C4-2B (cell line): ENCODE data around the gene PPP1R13B.

Experiments used
- H3K27ac ChIP-seq: fragments of 450-650 bp; 2 replicates; pipeline ENCODE4 v1.5.1; 2017
- CTCF ChIP-seq: fragments of 450-650 bp; conservative IDR thresholded peaks from 2 replicates; pipeline ENCODE4 v1.5.1; 2017; ENCODE audit warnings: mild to moderate bottlenecking
- ZFX ChIP-seq: fragments of 450-650 bp; IDR thresholded peaks from 2 replicates; pipeline ENCODE4 v1.6.1; 2017

PPP1R13B gene

GRCh38 chr14:103753774-103754173 lies 93.6 kb downstream of the PPP1R13B start:
- H3K27ac ChIP-seq: peak overlapping the region; percentile 34; the same call in 1 of the 2 replicates
- no peak for TF ChIP-seq ZFX
- TF ChIP-seq CTCF: no peak

- TF ChIP-seq CTCF (no peak), ZFX (no peak)
- H3K27ac ChIP-seq: no peak overlapping the region
These were observed 97.5 kb downstream of the PPP1R13B start for GRCh38 chr14:103749860-103750259.

GRCh38 chr14:103749452-103749851 lies 97.9 kb downstream of the PPP1R13B start:
- no peak overlapping the region for H3K27ac ChIP-seq
- TF ChIP-seq CTCF (no peak), ZFX (no peak)

- TF ChIP-seq CTCF (no peak), ZFX (no peak)
These were observed 98.9 kb downstream of the PPP1R13B start for GRCh38 chr14:103748534-103748857.

GRCh38 chr14:103746701-103747100 lies 100.7 kb downstream of the PPP1R13B start:
- TF ChIP-seq ZFX (no peak), CTCF (no peak)
- H3K27ac ChIP-seq: no peak overlapping the region

More at GRCh38 chr14:103748534-103748857, 98.9 kb downstream of the PPP1R13B start:
- H3K27ac ChIP-seq: no peak overlapping the region

GRCh38 chr14:103745424-103745823 lies 102.0 kb downstream of the PPP1R13B start:
- no peak overlapping the region for H3K27ac ChIP-seq
- no peak for TF ChIP-seq CTCF
- no peak for TF ChIP-seq ZFX

GRCh38 chr14:103744621-103745395 lies 102.6 kb downstream of the PPP1R13B start:
- no peak overlapping the region for H3K27ac ChIP-seq
- no peak for TF ChIP-seq CTCF
- TF ChIP-seq ZFX: no peak
